Cardiac muscle cell (in vitro differentiated cells and primary cell): ENCODE data around the gene DHRS1. TPM values are rescaled to one million over a fixed set of nuclear protein-coding genes. Genes with fewer than 3 reads are reported as not detected.

Experiments
- DNase-seq, 2 donors: peaks; one replicate each; pipeline versions ENCODE4 v3.0.0 to v3.0.0-alpha.2; 2010 to 2017; ENCODE audit warnings: low read depth in 1 of 2, low spot score in 1 of 2
- H3K27ac ChIP-seq: fragments of 200-600 bp; sonication (generic); 2 replicates; pipeline ENCODE4 v1.5.1; 2016
- H3K27me3 ChIP-seq: fragments of 200-600 bp; sonication (generic); 2 replicates; pipeline ENCODE4 v1.6.0; 2016; ENCODE audit warnings: control low read depth
- H3K36me3 ChIP-seq: fragments of 200-600 bp; sonication (generic); 2 replicates; pipeline ENCODE4 v1.5.1; 2016; ENCODE audit warnings: control low read depth
- H3K4me1 ChIP-seq: fragments of 200-600 bp; sonication (generic); 2 replicates; pipeline ENCODE4 v1.8.1; 2017; ENCODE audit warnings: low read depth, mild to moderate bottlenecking, mixed run types
- H3K4me3 ChIP-seq: fragments of 200-600 bp; sonication (generic); 2 replicates; pipeline ENCODE4 v1.5.1; 2016; ENCODE audit warnings: mild to moderate bottlenecking
- H3K9me3 ChIP-seq: fragments of 200-600 bp; sonication (generic); 2 replicates; pipeline ENCODE4 v1.5.1; 2017; ENCODE audit warnings: low read depth, mild to moderate bottlenecking, control low read depth
- CTCF ChIP-seq: IDR thresholded peaks from 2 replicates; pipeline ENCODE4 v1.5.1; 2012; ENCODE audit warnings: low read depth, mild to moderate bottlenecking, low read length
- polyA plus RNA-seq: library from polyadenylated mRNA; unstranded; fragments of >200 nt; fragmentation: Nextera tagmentation; extraction: Ambion mirVana; gene quantifications from 2 replicates; pipeline ENCODE4 v1.2.1, GENCODE V29; 2016
- total RNA-seq: library from RNA; depleted of rRNA; stranded (reverse); fragments of >200 nt; gene quantifications from 2 replicates; pipeline ENCODE4 v1.2.3, GENCODE V29; 2016

The DHRS1 gene
- total and polyA plus RNA-seq, 2 experiments from 2014 or later = 43.2 to 58.1 TPM

DNA sequence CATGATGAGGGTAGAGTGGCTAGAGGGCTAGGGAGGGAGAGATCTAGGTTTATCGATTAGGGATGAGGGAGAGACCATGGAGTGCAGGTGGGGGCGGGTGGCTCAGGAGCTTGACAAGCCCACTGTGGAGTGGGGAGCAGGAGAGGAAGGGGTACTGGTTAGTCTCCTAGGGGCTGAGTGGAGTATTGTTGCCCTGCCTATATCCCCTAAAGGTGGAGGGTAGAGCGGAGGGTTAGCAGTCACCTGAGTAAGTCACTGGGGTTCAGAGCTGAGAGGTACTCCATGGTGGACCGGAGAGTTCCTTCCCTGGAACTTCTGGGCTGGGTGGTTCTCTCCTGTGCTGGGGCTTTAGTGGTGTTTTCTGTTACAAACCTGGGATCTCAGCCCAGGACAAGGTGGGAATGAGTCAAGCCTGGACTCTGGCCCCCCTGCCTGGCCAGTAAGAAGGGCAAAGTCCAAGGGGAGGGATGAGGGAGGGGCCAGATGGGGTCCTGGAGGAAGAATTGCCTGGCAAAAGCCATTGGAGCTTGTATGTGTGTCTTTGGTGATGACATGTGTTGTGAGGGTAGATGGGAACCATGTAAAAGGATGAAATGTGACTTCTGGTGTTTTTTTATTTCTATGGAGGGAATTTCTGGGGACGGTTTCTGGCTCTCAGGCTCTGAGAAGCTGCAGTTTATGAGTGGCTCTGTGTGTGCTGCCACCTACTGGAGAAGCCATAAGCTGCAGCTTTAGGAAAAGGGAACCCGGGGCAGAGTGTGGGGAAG lies 8.2 kb upstream of the DHRS1 start, which contains the start of gene CIDEB:
Gene CIDEB (minus strand): TSS at position 403 of the 767 bp plus-strand sequence. CDS start 119 bp downstream, at position 284.
- Histone ChIP-seq H3K9me3 (no peaks in the 10 kb centered on the region), H3K36me3 (peaks cover 21% of the 10 kb centered on the region), H3K27me3 (no peaks in the 10 kb centered on the region), H3K4me3 (no peak within 1 kb of the TSS), H3K4me1 (no peaks in the 10 kb centered on the region), H3K27ac (no peak within 1 kb of the TSS)
- DNase-seq = peak; percentile 63 to 66
- TF ChIP-seq CTCF = peak; percentile 98

DNA sequence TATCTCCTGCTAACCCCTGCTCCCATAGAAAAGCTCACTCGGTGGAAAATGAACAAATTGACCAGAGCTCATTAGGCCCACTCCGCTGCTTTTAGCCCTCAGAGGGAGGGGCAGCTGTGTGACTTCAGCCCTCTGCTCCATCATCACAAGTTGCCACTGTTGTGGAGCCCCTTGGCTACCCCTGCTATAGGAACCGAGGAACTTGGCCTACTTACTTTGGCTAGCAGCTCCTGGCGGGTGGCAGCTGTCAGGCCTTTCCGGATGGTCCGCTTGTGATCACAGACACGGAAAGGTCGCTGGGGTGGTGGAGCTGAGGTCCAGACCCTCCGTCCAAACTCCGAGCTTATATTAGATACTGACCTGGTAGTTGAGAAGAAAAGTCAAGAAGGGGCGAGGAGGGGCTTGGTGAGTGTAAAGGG lies 7.6 kb upstream of the DHRS1 start:
- H3K27me3 ChIP-seq = no peaks in the 10 kb centered on the region
- no peak overlapping the region for H3K4me3 ChIP-seq
- peaks cover 27% of the 10 kb centered on the region for H3K36me3 ChIP-seq
- no peak for TF ChIP-seq CTCF
- no peak for DNase-seq
- no peaks in the 10 kb centered on the region for H3K4me1 ChIP-seq
- no peaks in the 10 kb centered on the region for H3K9me3 ChIP-seq
- H3K27ac ChIP-seq = no peak overlapping the region

- peaks cover 28% of the 10 kb centered on the region for H3K36me3 ChIP-seq
These were observed 4.4 kb upstream of the DHRS1 start for GRCh38 chr14:24304019-24304387.

GRCh38 chr14:24300326-24300980 lies 873 bp upstream of the DHRS1 start:
- Histone ChIP-seq H3K9me3 (no peaks in the 10 kb centered on the region), H3K36me3 (peaks cover 28% of the 10 kb centered on the region), H3K27ac (peak overlapping the region; percentile 68), H3K4me1 (peaks cover 7% of the 10 kb centered on the region), H3K4me3 (peak overlapping the region; percentile 69), H3K27me3 (no peaks in the 10 kb centered on the region)
- no peak for TF ChIP-seq CTCF
- no peak for DNase-seq

More at GRCh38 chr14:24304019-24304387, 4.4 kb upstream of the DHRS1 start:
- DNase-seq = no peak
- no peaks in the 10 kb centered on the region for H3K27me3 ChIP-seq
- TF ChIP-seq CTCF = no peak
- H3K9me3 ChIP-seq = no peaks in the 10 kb centered on the region
- H3K27ac ChIP-seq = no peak overlapping the region
- no peak overlapping the region for H3K4me3 ChIP-seq
- peaks cover 7% of the 10 kb centered on the region for H3K4me1 ChIP-seq

DNA sequence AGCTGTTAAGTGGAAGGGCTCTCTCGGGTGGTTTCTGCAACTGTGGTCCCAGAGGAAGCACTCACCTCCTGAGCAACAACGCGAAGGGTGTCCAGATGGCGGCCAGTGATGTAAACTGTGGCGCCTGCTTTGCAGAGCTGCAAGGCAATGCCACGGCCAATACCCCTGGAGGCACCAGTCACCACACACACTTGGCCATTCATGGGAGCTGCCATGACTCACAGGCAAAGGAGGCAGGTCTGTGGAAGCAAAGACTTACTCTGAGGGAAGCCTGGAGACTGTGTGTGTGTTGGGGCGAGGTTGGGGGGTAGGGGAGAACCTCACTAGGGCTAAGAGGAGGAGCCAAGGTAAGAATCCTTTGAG lies 707 bp downstream of the DHRS1 start:
- DNase-seq = peak in 1 of 2 donors; percentile 27

More for the DNA sequence above, 707 bp downstream of the DHRS1 start:
- Histone ChIP-seq H3K4me1 (peaks cover 7% of the 10 kb centered on the region), H3K9me3 (no peaks in the 10 kb centered on the region), H3K27me3 (no peaks in the 10 kb centered on the region), H3K27ac (no peak overlapping the region), H3K4me3 (peak overlapping the region; percentile 69), H3K36me3 (peaks cover 17% of the 10 kb centered on the region)
- no peak for TF ChIP-seq CTCF
